NCI-H1694 (cell line): Measurements from ENCODE around the gene TMC3.

Source experiments
- DNase-seq: peaks from one replicate; lab custom pipeline; 2025; lab: John Stamatoyannopoulos, UW

TMC3 gene

DNA sequence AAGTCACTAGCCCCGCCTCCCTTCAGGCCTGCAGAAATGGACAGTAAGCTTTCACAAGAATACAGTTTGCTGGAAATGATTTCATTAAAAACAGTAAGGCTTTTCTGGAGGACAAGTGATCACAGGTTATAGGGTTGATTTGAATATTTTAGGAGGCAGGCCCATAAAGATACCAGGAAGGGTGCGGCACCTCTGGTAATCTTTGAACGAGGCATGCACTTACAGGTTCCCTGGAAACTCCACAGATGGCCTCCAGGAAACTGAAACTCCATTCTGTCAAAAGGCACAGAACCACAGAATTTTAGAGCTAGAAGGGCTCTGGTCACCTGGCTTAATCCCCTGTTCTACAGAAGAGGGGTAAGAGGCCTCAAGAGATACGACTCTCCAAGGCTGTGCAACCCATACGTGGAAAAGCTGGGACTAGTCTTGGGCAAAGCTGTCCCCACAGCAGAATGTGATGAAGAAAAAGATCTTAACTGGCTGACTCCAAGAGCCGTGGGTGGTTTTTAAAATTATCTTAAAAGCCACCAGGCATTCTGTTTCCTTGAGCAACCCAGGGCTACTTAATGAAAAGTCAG lies 51.2 kb downstream of the TMC3 start:
- no peak for DNase-seq

GRCh38 chr15:81321667-81322066 lies 52.3 kb downstream of the TMC3 start:
- DNase-seq, result no peak

DNA sequence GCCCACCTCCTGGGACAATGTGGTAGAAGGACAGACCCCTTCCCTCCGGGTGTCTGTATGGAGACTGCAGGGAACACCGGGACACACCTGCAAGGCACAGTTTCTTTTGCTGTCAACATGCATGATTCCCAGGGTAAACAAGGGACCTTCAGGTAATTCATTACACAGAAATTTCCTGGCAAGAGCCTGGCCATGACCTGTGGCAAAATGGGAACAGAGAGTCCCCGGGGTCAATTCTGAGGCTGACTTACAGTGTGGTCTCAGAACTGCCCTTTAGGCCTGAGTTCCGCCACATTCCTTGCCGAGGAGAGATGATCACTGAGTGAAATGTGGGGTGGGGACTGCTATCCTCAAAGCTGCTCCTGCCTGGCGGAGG lies 56.4 kb downstream of the TMC3 start:
- no peak for DNase-seq

GRCh38 chr15:81316267-81316666 lies 57.7 kb downstream of the TMC3 start:
- no peak for DNase-seq

GRCh38 chr15:81315452-81316175 lies 58.4 kb downstream of the TMC3 start:
- no peak for DNase-seq

DNA sequence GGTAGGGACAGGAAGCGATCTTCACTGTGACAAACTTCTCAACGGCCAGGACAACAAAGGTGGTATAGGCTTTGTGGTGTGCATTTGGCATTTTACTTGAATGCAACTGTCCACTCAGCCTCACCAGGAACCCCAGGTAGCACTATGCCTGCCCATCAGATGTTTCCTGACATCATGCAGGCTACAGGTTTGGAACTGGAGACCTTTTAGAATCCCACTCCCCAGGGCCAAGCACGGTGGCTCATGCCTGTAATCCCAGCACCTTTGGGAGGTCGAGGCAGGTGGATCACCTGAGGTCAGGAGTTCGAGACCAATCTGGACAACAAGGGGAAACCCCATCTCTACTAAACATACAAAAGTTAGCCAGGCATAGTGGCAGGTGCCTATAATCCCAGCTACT lies 59.6 kb downstream of the TMC3 start:
- DNase-seq, result no peak

- DNase-seq, result no peak
These were observed 60.3 kb downstream of the TMC3 start for GRCh38 chr15:81313686-81314085.

DNA sequence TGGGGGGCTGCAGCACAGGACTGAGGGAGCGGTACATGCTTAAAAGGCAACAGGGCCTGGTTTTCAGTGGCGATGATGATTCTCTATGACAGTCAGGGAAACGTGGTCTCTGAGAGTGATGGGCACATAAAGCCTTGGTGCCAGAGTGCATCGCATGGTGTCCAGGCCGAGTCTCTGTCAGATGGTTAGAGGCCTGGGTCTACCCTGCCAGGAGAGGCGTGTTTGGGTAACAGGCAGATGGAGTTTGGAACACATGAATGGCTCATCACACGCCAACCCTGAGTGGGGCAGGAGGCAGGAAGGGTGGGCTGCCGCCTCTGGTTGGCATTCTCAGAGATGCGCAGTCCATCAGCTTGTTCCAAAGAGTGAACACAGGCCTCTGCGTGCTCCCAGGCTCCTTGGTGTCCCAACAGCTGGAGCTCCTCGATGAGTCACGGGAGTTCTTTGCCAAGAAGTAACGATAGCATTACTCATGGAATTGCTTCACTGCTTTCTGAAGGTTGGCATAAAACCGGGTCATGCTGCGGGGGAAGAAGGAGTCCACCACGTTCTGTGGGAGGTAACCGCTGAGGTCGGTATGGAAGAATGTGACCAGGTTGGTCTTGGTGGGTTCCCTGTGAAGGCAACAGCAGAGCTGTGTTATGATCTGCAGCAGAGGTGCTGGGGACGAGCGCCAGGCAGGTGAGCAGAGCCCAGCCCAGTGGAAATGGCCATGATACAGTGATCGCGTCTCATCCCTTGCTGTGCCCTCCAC lies 61.0 kb downstream of the TMC3 start:
- DNase-seq, result no peak

GRCh38 chr15:81311752-81312464 lies 62.1 kb downstream of the TMC3 start:
- DNase-seq, result no peak

GRCh38 chr15:81310480-81310879 lies 63.5 kb downstream of the TMC3 start:
- DNase-seq, result no peak

DNA sequence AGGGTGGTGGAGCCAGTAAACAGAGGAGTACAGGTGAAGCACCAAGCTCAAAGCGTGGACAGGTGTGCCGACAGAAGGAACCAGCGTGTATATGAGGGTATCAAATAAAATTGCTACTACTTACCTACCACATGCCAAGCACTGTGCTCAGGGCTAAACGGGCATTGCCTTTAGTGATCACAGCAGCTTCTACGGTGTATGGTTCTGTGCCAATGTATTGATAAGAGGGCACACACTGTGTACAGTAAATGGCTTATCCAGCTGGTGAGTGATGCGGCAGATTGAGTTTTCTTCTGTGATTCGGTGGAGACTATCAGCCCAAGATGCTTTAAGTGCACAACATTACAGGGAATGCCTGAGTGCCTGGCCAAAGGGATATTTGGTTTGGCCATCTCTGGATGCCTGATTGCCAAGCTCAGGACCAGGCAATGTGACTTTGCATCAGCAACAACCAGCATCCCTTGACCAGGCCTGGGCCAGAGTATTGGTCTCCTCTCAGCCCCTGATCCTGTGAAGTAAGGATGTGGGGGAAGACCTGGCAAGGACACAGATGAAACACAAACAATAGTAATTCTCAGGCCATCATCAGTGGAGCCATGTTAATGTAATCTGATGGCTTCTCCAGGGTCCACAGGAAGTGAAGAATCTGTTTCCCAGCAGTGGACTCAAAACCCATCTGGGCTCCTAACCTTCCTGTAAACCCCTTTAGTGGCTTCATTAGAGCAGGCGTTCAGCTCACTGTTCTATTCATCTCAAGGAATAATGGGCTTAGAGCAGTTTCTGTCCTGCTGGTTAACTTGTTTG lies 64.2 kb downstream of the TMC3 start:
- no peak for DNase-seq

GRCh38 chr15:81308260-81308659 lies 65.8 kb downstream of the TMC3 start:
- DNase-seq, result no peak

GRCh38 chr15:81304226-81304625 lies 69.8 kb downstream of the TMC3 start:
- no peak for DNase-seq

DNA sequence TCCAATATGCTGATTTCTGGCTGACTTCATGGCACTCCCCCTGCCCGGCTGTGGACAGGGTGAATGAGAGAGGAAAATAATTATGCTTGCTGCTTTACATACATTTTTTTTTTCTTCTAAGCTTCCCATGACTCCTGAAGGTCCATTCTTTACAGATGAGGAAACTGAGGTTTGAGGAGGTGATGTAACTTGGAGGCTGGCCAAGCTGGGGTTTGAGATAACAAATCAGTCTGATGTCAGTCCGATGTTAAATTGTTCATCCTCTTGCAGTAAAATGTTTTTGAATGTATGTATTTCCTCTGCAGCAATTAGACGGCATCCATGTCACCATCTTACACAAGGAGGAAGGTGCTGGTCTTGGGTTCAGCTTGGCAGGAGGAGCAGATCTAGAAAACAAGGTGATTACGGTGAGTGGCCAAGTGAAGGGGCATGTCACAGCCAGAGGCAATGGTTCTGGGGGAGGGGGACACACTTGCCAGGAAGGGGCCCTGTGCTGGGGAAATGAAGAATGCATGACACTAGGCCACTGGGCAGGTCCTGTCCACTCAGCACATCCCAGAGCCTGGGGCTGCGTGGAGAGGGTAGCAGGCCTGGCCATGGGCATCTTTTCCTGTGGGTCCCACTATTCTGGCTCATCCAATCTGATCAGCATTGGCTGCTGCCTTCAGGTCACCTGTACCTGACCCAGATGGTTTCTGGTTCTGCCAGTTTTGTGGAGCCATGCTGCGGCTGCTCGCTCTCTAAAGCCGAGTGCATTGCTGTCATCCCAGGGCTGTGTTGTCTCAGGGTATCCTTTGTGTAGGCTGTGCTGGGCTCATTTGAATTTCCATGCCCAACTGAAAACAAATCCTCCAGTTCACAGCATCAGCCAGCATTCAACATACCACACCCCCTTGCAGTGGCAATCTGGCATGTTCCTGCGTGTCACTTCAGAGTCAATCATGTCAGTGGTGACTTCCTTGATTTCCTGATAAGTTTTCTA lies 70.5 kb downstream of the TMC3 start:
- no peak for DNase-seq

DNA sequence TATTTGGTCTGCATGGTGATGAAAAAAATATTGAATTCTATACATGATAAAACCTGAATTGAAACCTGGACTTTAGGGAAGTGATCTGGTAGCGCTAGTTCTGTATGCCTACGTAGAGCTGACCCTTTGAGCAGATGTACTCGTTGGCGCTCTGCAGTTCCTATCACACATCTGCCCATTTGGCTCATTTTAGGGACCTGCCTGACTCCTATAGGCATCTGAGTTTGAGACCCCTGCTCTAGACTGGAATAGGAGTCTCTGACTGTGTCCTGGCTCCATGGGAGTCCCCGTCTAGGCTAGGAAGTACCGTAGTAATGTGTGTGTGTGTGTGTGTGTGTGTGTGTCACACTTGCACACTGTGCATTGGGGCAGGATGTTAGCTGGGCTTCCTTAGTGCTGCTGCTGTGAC lies 71.3 kb downstream of the TMC3 start:
- DNase-seq, result no peak

- no peak for DNase-seq
These were observed 72.1 kb downstream of the TMC3 start for GRCh38 chr15:81301815-81302399.

DNA sequence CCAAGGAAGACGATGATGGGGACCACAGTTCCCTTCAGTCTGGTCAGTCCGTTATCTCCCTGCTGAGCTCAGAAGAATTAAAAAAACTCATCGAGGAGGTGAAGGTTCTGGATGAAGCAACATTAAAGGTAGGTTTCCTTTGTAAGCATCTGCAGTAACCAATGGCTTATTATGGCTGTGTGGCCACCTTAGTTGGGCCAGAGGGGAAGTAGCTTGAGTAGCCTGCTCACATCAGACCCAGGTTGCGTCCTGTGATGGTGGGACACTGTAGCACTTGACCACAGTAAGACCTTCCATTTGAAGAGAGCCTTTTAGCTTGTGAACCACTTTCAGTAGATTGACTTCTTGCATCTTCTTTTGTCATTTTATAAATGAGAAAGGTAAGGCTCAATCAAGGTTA lies 72.6 kb downstream of the TMC3 start:
- DNase-seq, result no peak

DNA sequence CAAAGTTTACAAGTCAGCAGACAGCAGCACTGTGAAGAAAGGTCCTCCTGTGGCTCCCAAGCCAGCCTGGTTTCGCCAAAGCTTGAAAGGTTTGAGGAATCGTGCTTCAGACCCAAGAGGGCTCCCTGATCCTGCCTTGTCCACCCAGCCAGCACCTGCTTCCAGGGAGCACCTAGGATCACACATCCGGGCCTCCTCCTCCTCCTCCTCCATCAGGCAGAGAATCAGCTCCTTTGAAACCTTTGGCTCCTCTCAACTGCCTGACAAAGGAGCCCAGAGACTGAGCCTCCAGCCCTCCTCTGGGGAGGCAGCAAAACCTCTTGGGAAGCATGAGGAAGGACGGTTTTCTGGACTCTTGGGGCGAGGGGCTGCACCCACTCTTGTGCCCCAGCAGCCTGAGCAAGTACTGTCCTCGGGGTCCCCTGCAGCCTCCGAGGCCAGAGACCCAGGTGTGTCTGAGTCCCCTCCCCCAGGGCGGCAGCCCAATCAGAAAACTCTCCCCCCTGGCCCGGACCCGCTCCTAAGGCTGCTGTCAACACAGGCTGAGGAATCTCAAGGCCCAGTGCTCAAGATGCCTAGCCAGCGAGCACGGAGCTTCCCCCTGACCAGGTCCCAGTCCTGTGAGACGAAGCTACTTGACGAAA lies 74.3 kb downstream of the TMC3 start:
- DNase-seq, result no peak

DNA sequence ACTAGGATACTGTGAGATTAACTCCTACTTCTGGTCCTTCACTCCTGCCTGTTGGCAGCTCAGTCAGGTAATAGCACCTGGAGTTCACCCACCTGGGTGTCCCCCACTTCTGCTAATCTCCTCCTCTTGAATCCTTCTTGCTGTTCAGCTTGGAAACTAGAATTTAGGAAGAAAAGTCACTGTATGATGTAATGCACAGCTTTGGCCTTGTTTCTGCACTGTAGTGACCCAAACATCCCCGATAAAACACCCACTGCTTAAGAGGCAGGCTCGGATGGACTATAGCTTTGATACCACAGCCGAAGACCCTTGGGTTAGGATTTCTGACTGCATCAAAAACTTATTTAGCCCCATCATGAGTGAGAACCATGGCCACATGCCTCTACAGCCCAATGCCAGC lies 74.9 kb downstream of the TMC3 start:
- DNase-seq, result no peak

- no peak for DNase-seq
These were observed 75.4 kb downstream of the TMC3 start for GRCh38 chr15:81298611-81299010.
